Mesenteric fat pad (tissue), 1 donor: ENCODE data around the gene TM4SF1. TPM values are rescaled to one million over a fixed set of nuclear protein-coding genes. Genes with fewer than 3 reads are reported as not detected.

ENCODE experiments used
- DNase-seq: peaks from one replicate; pipeline ENCODE4 v3.0.0-alpha.2; 2020; ENCODE audit warnings: low spot score
- total RNA-seq: library from RNA; stranded (reverse); fragmentation: NEBNext Ultra II Directional; extraction: Animal tissue kit (Norgen Biotek cat#: 25700); gene quantifications from one replicate; pipeline ENCODE4 v1.2.1, GENCODE V29; 2021
- donor health status: DM: yes; HTN: yes; CAD: no.

TM4SF1 gene
- total RNA-seq, 1 donor from 2014 or later, result 87.8 TPM

GRCh38 chr3:149375501-149376196 is 1.8 kb downstream of the TM4SF1 start:
- no peak for DNase-seq

DNA sequence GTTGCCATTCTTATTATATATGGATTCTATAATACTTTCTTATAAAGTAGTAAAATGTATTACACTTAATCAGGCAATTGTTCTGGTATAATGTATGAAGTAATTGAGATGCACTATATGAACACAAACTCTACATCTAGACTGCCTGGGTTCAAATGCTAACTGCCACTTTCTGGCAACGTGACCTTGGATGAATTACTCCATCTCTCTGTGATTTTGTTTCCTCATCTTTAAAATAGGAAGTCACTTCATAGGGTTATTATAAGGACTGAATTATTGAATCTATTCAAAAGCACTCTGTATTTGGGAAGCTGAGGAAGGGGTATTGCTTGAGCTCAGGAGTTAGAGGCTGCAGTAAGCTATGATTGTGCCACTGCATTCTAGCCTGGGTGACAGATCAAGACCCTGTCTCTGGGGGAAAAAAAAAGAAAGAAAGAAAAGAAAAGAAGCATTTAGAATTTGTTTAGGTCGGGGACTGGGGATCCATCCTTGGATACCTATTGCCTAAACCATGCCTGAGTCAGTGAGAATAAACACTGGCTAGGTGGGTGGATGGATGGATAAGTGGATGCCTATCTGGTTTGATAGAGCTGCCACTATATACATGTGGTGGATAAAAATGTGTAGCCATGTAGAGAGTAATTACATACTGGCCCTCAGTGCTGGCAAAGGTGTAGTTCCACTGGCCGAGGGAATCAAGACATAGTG is 2.5 kb downstream of the TM4SF1 start:
- no peak for DNase-seq

DNA sequence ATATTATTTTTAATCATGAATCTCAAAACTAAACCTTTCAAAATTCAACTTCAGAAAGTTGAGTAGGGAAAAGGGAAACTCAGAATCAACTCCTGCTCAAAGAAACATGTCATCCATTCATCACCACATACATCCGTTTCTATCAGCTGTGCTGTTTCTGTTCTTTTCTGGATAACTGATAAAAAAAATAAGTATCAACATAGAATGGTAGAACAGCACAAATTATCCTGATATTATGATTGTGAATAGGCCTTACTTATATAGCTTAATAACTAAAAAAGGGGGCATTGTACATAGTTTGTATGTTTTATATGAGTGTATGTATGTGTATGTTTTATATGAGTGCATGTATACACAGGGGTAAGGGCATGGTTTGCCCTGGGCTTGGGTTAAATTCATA is 3.1 kb downstream of the TM4SF1 start:
- no peak for DNase-seq

GRCh38 chr3:149373235-149374125 is 4.0 kb downstream of the TM4SF1 start:
- no peak for DNase-seq

GRCh38 chr3:149371723-149372114 is 5.7 kb downstream of the TM4SF1 start:
- no peak for DNase-seq

DNA sequence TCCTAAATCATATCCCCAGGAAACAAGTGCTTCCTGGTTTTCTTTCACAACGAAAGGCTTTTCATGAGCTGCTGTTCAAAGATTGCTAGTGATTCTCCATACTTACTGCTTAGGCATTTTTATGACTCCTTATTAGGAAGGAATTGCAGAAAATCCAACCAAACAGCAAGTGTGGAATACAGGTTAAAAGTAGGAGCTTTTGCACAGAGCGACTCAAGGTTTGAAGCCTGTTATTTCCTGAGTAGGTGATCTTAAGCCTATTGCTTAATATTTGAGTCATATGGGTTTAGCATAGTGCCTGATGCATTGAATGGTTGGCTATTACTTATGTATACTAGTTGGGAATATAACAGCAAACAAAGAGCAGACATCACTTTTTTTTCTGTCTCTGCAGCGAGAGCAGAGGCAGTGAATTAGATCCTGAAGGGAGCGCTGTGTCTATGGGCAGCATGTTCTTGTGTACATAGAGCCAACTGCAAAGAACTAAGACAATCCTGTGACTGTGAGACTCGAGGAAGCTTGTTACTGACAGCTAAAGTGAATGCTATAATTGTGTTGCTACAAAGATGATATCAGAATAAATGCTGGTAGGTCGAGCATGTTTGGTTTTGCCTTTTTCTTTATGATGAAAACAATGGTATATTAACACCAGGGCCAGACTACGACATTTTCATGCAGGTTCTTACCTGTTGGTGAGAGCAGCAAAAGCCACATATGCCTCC is 6.3 kb downstream of the TM4SF1 start:
- DNase-seq, result no peak

- DNase-seq, result no peak
Measured at GRCh38 chr3:149369991-149370866, 7.2 kb downstream of the TM4SF1 start.

DNA sequence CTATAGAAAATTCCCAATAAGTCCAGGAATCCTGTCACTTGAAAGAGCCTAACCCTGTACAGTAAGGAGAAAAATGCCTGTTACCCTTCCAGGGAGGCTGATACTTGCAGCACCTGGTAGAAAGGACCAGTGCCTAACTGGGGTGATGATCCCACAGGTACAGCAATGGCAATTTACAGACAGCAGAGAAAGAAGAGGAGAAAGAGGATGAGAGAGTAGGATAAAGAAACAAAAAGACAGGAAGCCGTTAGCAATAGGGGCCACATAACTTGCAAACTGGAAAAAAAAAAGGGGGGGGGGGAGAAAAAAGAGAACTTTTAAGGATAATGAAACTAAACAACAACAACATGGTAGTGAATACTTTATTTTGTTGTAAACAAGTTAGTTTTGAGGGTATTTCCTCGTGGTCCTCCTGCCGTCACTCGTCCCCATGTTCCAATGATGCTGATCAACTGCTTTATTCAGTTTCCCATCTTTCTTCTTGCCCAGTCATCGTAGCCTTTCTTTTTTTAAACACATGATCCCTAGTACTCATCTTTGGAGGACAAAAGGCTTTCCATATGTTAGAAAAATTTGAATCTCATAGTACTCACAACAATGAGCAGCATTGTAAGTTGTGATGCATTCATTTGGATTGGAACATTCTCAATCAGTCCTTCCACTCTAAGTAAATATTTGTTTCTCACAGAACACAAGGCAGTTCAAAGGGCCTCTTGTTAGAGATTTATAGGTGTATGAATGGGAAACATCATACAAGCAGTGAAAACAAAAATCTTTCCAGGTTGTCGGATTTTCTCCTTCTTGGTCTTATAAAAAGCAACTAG is 8.6 kb downstream of the TM4SF1 start:
- DNase-seq, result no peak

- no peak for DNase-seq
Measured at GRCh38 chr3:149368201-149368673, 9.2 kb downstream of the TM4SF1 start.

GRCh38 chr3:149366941-149367840 is 10.3 kb downstream of the TM4SF1 start:
- no peak for DNase-seq

DNA sequence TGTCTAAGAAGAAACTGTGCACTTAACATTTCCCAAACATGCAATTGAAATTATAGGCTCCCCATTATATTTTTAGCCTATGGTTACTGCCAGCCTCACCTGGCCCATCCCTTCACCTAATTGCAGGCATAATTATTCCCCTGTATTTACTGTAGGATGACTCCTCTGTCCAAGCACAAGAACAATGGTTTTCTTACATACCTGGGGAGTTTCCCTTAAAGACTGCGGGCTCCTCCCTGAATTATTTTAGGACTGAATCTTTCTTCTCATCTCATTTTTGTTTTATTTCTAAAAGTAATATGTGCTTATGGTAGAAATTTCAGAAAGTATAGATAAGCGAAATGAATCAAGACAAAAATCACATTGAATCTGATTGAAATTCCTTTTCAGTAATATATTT is 11.4 kb downstream of the TM4SF1 start:
- DNase-seq, result no peak

GRCh38 chr3:149364624-149365023 is 12.8 kb downstream of the TM4SF1 start:
- DNase-seq, result no peak

- no peak for DNase-seq
Measured at GRCh38 chr3:149363053-149363452, 14.4 kb downstream of the TM4SF1 start.

- no peak for DNase-seq
Measured at GRCh38 chr3:149362366-149362765, 15.1 kb downstream of the TM4SF1 start.

GRCh38 chr3:149356630-149357029 is 20.8 kb downstream of the TM4SF1 start:
- DNase-seq, result no peak

GRCh38 chr3:149356044-149356592 is 21.3 kb downstream of the TM4SF1 start:
- DNase-seq, result no peak

DNA sequence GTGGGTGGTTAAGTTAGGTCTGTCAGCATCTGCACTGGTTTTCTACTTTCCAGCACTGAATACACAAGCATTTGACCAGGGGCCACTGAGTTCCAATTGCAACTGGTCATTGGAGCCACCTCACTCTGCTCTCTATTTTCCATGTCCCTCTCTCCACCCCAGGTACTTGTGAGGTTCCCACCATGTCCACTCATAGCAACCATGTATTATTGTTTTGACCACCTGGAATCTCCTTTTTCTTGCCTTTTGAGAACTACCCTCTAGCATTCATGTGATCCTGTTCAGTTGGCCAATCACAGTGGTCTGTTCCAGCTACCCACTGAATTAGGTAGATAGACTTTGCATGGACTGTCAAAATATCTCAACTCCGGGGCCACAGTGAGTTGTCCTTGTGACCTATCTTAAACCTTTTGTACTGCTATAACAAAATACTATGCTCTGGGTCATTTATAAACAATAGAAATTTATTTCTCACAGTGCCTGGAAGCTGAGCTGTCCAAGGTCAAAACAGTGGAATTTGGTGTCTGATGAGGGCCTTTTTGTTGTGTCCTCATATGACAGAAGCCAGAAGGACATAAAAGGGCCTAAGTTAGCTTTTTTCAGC is 23.8 kb downstream of the TM4SF1 start:
- DNase-seq, result no peak
